Activated CD8-positive, alpha-beta memory T cell treated with anti-CD3 and anti-CD28 coated beads for 24 hours (primary cell): ENCODE results near the gene PFKL.
"Not testable (repeated sequence)": the region's sequence is repeated elsewhere in the genome, so short reads cannot be mapped to it uniquely, and the experiment has no call there.

Source experiments
- DNase-seq: peaks from one replicate; pipeline ENCODE4 v3.0.0-alpha.2; 2020

The PFKL gene

DNA sequence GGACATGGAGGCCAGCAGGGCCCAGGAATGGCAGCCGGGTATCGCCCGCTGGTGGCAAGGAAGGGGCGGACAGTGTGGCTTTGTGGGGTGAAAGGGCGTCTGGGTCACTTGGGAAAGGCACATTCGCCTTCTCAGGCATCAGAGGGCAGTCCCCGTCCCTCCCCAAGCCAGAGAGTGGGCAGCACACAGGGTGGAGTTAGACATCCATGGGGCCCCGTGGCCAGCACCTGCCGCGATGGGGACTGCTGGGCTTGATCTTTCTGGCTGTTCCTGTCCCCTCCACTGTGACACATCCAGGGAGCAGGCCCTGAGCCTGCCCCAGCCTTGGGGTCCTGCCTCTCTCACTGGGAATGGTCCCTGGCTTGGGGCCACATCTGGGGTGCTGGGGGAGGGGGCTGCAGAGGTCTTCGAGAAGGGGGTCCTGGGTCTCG is 49.6 kb downstream of the PFKL start:
- DNase-seq = no peak

DNA sequence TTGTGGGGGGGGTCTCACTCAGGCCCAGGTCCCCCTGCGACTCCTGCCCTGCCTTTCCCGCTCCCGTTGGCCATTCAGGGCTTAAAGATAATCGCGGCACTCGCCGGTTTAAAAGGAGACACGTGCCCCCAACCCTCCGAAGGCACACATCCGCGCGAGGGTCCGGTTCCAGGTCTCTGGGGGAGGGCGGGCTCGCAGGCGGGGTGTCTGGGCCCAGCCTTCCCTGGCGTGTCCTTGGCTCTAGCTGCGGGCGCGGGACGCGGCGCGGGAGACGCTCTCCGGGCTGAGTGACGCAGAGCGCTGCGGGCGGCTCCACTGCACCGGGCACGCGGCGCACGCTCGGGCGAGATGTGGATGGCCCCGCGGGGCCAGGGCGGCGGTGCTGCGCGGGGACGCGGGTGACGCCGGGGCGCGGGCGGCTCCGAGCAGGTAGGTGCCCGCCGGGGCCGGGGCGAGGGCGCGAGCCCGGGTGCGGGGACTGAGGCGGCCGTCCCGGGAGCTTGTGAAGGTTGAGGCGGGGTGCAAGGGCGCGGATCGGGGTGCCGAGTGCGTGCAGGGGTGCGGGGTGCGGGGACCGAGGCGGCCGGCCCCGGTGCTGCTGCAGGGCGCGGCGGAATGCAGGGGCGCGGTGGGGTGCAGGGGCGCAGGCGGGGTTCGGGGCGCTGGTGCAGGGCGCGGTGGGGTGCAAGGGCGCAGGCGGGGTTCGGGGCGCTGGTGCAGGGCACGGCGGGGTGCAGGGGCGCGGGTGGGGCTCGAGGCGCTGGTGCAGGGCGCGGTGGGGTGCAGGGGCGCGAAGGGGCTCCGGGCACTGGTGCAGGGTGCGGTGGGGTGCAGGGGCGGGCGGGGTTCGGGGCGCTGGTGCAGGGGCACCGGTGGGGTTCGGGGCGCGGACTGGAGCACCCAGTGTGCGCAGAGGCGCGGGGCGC is 50.3 kb downstream of the PFKL start:
- DNase-seq = no peak

DNA sequence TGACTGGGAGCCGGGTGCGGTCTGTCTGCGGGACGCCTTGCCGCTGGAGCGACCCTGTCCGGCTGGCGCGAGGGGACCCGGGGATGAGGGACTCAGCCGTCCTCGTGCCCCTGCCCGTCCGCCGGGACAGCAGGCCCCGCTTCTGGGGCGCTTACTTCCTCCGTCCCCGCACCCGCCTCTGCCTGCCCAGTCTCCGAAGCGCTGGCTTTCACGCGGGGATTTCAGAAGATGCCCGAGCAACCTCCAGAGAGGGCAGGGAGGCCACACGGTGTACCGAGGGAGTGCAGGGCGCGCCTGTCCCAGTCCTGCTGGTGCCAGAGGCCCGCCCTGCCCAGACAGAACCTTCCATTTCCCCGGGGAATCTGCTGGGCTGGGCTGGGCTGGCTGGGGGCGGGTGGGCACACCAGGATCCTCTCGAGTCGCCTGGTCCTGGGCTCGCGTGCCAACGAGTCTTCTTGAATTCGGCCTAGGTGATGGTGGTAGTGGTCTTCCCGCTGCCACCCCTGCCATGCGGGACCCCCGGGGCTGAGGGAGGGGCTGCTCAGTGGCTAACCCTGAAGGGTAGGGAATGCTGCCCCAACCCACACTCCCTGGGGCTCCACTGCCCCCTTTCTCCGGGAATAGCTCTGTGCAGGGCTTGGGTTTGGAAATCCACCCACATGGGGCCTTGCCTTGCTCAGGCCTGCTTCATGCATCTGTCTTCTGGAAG is 51.1 kb downstream of the PFKL start:
- no peak for DNase-seq

DNA sequence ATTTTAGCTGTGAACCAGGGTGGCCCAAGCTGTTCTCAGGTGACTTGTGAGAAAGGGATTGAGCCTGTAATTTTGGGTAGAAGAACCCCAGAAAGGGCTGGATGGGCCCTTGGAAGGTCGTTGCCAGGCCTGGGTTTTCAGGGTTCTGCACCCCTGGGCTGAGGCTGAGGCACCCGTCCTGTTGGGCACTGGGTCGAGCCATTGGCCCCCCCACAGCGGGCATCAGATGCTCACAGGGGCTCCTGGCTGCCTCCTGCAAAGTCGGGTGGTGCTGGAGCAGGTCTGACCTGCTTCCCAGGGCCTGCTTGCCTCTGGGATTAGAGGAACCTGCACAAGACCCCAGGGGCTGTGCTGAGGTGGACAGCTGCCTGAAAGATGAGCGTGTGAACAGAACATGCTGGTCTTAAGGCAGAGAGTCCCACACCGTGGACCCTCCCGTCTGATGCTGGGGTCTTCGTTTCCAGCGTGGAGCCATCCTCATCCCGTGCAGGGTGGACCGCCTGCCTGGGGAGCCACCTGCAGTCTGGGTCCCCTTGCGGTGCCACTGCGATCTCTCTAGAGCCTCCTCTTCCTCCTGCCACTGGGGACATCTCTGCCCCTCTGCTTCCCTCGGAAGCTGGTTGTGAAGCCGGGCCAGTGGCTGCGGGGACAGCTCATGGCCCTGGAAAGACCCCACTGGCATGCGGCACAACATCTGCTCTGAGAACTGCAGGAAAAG is 51.8 kb downstream of the PFKL start:
- DNase-seq = no peak

DNA sequence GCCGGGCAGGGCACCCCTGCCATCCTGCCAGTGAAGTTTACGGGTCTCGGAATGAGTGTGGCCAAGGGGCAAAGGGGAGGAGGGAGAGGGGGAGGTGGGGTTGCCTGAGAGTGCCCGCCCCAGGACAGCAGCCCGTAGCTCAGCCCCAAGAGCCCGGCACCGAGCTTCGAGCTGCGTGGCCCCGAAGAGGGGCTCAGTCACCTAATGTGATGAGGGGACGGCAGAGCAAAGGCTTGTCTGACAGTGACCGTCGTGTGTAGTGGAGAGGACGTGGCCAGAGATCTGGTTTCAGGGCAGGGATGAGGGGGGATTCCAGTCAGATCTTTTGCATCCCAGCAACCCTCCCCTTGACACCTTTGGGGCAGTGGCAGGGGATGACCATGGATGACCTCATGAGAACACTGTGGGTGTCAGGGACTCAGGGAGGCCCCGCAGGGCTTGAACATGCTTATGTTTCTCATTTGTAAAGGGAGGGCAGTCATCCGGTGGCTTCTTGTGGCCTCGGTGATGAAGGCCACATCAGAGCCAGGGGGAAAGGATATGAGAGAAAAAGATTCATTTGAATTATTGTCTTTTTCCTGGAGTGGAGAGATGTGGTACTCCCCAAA is 52.5 kb downstream of the PFKL start:
- DNase-seq = no peak

DNA sequence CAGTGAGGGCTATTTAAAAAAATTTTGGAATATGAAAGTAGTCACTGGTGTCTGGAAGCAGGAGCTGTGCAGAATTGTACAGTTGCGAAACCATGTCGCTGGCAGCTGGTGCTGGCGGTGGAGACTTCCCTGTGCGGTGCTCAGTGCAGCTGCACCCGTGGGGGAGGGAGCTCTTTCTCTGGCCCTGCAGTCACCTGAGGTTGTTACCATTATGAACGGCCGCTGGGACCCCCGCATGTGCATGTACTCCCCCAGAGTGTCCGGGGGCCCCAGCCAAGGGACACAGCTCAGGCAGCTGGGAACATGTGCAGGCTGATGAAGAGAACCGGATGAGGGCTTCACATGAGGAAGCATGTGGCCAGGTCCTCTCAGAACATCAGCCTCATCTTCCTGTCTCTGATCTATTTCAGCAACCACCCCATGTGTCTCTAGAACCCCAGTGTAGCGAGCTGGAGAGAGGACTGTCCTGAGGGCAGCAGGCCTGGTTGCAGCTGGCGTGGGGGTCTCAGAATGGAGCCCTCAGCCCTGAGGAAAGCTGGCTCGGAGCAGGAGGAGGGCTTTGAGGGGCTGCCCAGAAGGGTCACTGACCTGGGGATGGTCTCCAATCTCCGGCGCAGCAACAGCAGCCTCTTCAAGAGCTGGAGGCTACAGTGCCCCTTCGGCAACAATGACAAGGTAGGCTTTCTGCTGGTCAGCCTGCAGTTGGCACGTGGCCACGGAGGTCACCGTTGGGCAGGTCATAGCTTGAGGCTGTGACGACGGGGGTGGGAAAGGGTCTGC is 53.5 kb downstream of the PFKL start, which contains the start of gene TRPM2:
TSS of gene TRPM2 (plus strand) at position 431 of the 780 bp plus-strand sequence. CDS start at position 511, 80 bp downstream.
- peak; percentile 84 for DNase-seq

DNA sequence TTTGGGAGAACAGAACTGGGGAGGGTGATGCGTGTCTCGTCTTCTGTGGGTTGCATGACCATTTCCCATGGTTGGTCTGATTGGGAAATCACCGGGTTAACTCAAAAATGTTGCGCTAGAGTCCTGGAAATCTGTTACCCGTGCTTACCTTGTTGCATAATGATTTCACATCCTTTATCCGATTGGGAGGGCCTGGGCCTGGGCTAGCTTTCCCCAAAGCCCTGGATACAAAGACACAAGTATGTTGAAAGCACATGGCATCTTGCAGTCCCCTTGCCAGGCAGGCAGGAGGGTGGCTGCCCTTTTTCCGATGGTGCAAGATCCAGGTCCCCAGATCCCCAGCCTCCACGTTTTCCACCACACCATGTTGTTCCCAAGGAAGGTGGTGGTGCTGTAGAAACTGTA is 54.1 kb downstream of the PFKL start:
- DNase-seq = no peak

DNA sequence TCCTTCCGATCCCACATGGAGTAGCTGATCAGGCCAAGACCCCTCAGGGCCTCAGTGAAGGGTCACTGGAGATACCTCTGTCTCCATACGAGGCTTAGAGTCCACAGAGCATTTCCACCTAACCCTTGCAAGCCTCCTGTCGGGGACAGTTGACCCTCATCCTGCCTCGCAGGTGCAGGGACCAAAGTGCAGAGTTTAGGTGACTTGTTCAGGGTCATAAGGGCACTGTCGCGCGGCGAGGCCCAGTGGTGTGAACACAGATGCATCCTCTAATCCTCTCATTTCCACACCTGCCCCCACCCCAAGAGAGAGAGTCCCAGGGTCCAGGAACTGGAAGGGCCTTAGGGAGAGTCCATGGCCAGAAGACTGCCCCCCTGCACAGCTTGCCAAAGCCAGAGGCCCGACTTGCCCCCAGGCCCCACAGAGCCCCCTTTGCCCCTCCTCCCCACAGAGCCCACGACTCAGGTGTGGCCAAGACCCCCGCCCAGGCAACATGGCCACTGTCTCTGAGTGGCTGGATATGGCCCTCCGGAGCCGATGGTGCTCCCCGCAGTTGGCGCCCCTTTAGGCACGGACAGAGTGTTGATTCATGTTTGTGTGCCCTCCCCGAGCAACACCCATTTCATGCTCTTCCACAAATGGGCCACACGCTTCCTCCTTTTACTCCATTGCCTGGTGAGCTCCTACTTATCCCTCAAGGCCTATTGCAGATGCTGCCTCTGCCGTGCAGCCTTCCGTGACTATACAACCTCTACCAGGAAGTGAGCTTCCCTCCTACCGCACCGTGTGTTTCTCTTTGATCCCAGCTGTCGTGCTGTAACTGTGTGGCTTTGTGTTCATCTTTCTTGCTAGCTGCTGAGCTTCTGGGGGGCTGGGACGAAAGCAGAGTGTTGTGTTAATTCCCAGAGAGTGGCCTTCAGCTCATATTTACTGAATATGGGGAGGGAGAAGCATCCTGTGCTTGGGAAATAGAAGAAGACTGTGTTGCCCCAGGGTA is 55.2 kb downstream of the PFKL start:
- DNase-seq = no peak

DNA sequence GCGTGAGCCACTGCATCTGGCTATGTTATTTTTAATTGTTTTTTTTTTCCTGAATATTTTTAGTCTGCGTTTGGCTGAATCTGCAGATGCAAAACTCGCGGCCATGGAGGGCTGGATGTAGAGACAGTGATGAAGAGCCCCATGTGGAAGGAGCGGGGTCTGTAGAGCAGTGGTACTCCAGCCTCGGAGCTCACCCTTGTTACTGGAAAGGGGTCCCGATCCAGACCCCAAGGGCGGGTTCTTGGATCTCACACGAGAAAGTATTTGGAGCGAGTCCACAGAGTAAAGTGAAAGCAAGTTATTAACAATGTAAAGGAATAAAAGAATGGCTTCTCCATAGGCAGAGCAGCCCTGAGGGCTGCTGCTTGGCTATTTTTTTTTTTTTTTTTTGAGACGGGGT is 56.3 kb downstream of the PFKL start:
- DNase-seq = no peak

DNA sequence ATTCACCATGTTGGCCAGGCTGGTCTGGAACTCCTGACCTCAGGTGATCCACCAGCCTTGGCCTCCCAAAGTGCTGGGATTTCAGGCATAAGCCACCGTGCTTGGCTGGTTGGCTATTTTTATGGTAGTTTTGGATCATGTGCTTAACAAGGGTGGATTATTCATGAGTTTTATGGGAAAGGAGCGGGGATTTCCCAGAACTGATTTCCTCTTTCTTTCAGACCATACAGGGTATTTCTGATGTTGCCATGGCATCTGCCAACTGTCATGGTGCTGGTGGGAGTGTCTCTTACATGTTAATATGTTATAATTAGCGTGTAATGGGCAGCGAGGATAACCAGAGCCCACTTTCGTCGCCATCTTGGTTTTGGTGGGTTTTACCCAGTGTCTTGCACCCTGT is 56.8 kb downstream of the PFKL start:
- no peak for DNase-seq

DNA sequence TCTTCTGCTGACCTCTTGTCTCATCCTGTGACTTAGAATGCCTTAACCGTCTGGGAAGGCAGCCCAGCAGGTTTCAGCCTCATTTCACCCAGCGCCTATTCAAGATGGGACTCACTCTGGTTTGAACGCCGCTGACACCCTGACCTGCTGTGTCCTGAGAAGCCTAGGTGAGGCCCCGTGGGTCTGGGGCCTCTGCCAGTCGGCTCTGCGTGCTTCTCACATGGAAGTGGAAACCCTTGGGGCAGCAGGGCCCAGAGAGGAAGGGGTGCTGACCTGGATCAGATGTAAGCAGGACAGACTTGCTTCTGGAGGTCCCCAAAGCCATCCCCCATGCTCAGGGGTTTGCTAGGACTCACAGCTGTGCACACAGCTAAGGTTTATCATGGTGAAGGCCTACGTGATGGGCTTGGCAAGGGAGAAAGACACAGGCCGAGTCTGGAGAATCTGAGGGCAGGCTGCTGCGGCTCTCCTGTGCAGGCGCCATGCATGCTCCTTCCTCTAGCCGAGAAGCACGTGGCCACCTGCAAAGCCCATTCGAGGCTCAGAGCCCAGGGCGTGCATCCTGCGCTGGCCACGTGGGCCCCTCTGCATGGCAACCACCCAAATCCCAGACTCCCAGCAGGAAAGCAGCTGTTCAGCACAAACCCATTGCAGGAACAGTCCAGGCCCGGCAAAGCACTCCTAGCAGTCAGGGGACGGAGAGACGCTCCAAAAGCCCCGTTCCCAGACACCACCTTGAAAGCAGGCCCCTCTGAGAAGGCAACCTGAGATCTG is 57.4 kb downstream of the PFKL start:
- no peak for DNase-seq

DNA sequence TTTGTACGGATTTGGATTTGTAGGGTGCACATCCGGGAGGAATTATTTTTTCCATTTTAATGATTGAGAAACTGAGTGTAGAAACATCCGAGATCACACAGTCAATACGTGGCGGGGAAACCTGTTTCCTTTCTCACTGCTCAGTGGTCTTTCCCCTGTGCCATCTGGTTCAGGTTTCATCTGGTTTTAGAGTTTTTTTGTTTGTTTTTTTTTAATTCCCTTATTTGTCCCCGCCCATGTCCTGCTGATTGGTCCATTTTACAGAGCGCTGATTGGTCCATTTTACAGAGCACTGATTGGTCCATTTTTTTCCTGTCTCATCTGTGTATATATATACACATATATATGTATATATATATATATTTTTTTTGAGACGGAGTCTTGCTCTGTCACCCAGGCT is 59.5 kb downstream of the PFKL start:
- no peak for DNase-seq

DNA sequence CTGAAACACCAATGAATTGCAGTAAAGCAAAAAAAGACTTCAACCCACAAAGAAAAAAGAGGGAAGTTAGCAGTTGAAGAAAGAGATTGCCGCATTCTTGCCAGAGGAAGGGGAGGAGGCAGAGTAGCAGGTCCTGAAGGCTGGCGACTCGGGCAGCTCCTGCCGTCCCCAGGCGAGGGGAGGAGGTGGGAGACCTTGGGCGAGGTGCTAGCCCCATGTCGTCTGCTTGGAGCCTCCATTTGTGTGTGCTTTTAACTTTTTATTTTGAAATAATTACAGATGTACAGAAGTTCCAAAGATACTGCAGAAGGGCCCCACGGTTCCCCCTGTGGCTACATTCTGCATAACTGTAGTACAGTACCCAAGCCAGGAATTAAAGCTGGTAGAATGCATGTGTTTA is 60.3 kb downstream of the PFKL start:
- no peak for DNase-seq

DNA sequence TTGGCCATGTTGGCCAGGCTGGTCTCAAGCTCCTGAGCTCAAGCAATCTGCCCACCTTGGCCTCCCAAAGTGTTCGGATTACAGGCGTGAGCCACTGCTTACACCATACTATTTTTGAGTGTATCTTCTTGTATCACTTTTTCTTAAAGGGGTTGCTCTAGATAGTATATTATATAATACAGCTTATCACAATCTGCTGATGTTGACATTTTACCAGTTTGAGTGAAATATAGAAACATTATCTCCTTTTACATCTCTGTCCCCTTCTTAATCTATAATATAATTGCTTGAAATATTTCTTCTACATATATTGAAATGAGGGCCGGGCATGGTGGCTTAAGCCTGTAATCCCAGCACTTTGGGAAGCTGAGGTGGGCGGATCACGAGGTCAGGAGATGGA is 62.0 kb downstream of the PFKL start:
- DNase-seq = not testable (repeated sequence)

DNA sequence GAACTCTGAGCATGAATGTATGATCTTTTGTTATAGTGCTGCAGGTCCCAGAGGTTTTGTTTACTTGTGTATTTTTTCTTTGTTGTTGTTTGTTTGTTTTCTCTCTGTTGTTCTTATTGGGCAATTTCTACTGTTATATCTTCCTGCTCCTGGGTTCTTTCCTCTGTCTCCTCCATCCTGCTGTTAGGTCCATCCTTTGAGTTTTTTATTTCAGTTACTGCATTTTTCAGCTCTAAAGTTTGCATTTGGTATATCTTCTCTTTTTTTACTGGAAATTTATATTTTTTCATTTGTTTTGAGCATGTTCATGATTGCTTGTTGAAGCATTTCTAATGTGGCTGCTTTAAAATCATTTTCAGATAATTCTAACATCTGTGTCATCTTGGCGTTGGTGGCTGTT is 63.4 kb downstream of the PFKL start:
- no peak for DNase-seq

DNA sequence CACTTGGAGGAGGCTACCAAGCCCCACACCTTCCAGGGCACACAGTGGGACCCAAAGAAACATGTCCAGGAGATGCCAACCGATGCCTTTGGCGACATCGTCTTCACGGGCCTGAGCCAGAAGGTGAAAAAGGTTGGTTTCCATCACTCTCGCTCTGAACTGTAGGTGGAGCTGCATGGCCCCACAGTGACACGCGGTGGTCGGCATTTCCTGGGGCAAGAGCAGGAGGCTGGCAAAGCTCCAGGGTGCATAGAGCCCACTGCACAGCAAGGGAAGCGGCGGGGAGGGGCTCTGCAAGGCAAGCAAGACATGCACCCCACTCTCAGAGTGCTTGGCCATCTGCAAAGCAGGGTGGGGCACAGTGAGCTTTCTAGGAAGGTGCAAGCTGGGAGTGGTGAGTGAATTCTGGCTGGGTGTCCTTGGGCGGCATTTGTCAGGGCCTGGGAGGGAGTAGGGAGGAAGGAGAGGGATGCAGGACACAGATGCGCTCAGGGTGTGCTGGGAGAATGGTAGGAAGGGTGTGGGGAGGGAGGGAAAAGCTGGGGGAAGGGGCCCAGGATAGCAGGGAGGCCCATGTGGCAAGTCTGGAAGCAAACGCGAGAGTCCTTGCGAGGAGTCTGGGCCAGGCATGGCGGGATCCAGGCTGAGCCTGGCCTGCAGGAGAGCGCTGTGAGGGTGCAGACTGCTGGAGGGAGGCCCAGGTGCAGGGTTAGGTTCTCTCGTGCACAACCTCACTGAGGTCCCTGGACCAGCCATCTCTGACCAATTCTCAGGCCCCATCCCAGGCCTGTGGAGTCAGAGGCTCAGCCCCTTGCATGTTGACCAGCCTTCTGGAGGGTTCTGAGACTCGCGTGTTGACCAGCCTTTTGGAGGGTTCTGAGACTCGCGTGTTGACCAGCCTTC is 64.5 kb downstream of the PFKL start:
- DNase-seq = no peak

DNA sequence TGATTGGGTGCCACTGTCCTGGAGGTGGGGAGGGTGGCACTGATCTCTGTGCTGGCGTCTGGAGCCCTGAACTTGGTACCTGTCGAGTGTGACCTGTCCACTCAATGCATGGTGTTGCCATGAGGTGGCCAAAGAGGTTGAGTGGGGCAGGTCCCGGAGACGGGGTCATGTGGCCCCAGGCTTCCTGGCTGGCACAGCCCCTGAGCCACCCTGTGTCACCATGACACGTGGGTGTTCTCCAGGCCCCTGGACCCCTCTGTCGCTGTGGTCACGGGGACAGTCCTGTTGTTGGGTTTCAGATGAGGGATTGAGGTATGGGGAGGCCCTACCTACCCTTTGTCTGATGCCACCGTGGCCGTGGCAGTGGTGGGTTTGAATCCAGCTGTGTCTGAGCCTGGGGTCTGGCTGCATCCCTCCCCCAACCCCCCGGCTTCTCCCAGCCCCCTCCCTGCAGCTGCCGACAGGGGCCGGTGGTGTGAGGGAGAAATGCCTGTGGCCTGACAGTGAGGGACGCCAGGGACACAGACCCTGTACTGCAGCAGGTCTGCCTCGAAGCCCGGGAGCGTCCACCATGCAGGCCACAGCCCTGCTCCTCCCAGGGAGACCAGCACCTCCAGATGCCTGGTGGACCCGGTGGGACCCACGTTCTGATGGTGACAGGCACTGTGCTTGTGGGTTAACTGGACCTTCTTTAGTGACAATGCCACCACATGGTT is 65.6 kb downstream of the PFKL start:
- no peak for DNase-seq

DNA sequence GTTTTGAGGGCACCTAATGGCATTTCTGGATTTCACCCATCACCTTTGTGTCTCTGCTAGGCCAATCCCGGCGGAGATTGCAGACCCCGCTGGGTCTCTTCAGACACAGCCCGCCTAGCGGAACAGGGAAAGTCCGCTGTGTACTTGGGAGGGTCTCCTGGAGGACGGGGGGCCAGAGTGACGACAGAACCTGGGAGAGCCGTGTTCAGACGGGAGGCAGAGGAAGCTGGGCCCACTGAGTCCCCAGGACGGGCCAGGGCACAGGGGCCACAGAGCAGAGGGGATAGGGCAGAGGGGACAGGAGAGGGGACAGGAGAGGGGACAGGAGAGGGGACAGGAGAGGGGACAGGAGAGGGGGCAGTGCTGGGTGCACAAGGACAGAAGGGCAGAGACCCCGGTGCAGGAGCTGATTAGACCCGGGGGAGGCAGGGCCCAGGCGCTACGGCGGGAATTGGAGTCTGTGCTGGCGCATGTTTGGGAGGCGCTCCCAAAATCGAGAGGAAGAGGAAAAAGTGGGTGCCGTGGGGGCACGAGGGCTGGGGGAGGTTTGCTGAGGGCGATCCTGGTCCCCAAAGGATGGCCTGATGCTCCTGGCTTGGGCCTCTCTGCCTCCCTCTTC is 66.2 kb downstream of the PFKL start:
- DNase-seq = no peak
